Endodermal cell (in vitro differentiated cells): Measurements from ENCODE around the gene FSIP2. TPM values are rescaled to one million over a fixed set of nuclear protein-coding genes. Genes with fewer than 3 reads are reported as not detected.

ENCODE experiments used
- DNase-seq: peaks from one replicate; pipeline ENCODE4 v3.0.0-alpha.2; 2017
- H3K27ac ChIP-seq: 2 replicates; pipeline ENCODE4 v1.5.1; 2013; ENCODE audit warnings: mild to moderate bottlenecking, low read depth, low read length, moderate library complexity
- H3K27me3 ChIP-seq: 2 replicates; pipeline ENCODE4 v1.6.1; 2013; ENCODE audit warnings: mild to moderate bottlenecking, low read length, moderate library complexity; ENCODE audit not compliant: insufficient read depth, control insufficient read depth, poor library complexity, severe bottlenecking
- H3K36me3 ChIP-seq: 2 replicates; pipeline ENCODE4 v1.7.0; 2013; ENCODE audit warnings: mild to moderate bottlenecking, low read length, moderate library complexity; ENCODE audit not compliant: control insufficient read depth, insufficient read depth
- H3K4me1 ChIP-seq: one replicate; pipeline ENCODE4 v1.7.0; 2013; ENCODE audit warnings: low read length; ENCODE audit not compliant: control insufficient read depth, insufficient read depth
- H3K4me3 ChIP-seq: 2 replicates; pipeline ENCODE4 v1.5.1; 2013; ENCODE audit warnings: mild to moderate bottlenecking, low read length, moderate library complexity
- H3K9ac ChIP-seq: 2 replicates; pipeline ENCODE4 v1.6.1; 2013; ENCODE audit warnings: mild to moderate bottlenecking, low read length, moderate library complexity; ENCODE audit not compliant: poor library complexity, severe bottlenecking; ENCODE audit errors: extremely low read depth
- H3K9me3 ChIP-seq: 2 replicates; pipeline ENCODE4 v1.6.1; 2013; ENCODE audit warnings: mild to moderate bottlenecking, low read length, moderate library complexity; ENCODE audit not compliant: control insufficient read depth
- H3K27ac Mint-ChIP-seq: 2 replicates; pipeline ENCODE4 v1.8.0; 2020; ENCODE audit warnings: mixed read lengths
- H3K27me3 Mint-ChIP-seq: 2 replicates; pipeline ENCODE4 v1.8.0; 2021; ENCODE audit warnings: mild to moderate bottlenecking, mixed read lengths; ENCODE audit not compliant: insufficient read depth
- H3K36me3 Mint-ChIP-seq: 2 replicates; pipeline ENCODE4 v1.8.0; 2020; ENCODE audit warnings: low read depth, mixed read lengths
- H3K4me1 Mint-ChIP-seq: 2 replicates; pipeline ENCODE4 v1.8.0; 2020; ENCODE audit warnings: mixed read lengths
- H3K4me3 Mint-ChIP-seq: 2 replicates; pipeline ENCODE4 v1.8.0; 2020; ENCODE audit warnings: mild to moderate bottlenecking, moderate library complexity, mixed read lengths
- H3K9me3 Mint-ChIP-seq: 2 replicates; pipeline ENCODE4 v1.8.0; 2020; ENCODE audit warnings: mild to moderate bottlenecking, mixed read lengths
- CTCF ChIP-seq: fragments of 200-600 bp; sonication (generic); conservative IDR thresholded peaks from 2 replicates; pipeline ENCODE4 v1.5.0; 2021; ENCODE audit warnings: antibody characterized with exemption, mild to moderate bottlenecking
- WGBS, 2 experiments: methylation state at CpG; one replicate each; pipeline versions ENCODE4 v1.1.5 to v1.1.7; 2013; ENCODE audit warnings: missing lambda C conversion rate in 2 of 2, mixed read lengths in 1 of 2; ENCODE audit not compliant: insufficient coverage in 1 of 2, insufficient read length in 1 of 2; 5-methylcytosine and 5-hydroxymethylcytosine counted together
- total RNA-seq, 2 donors: library from RNA; stranded (reverse); fragmentation: NEBNext Ultra II Directional in 1 of 2; extraction: Animal tissue kit (Norgen Biotek cat#: 25700) in 1 of 2; gene quantifications; 2 replicates in 1 of 2; 3 replicates in 1 of 2; pipeline ENCODE4 v1.2.1, GENCODE V29; 2021

FSIP2 gene
- total RNA-seq, 2 donors from 2014 or later, result 6.7 to 8.7 TPM

- Mint-ChIP-seq H3K4me1 (peaks cover 2% of the 10 kb centered on the region), H3K27me3 (no peaks in the 10 kb centered on the region), H3K4me3 (no peak overlapping the region), H3K9me3 (no peaks in the 10 kb centered on the region), H3K27ac (no peak overlapping the region), H3K36me3 (no peaks in the 10 kb centered on the region)
- WGBS, 2 experiments, result 92 to 96% methylated on average over 3 of the region's 3 CpGs
- TF ChIP-seq CTCF, result no peak
- Histone ChIP-seq H3K36me3 (no peaks in the 10 kb centered on the region), H3K27me3 (no peaks in the 10 kb centered on the region), H3K4me3 (no peak overlapping the region), H3K9me3 (peaks cover 6% of the 10 kb centered on the region), H3K9ac (no peak overlapping the region), H3K27ac (no peak overlapping the region), H3K4me1 (no peaks in the 10 kb centered on the region)
- DNase-seq, result no peak
Measured at GRCh38 chr2:185821467-185821866, 82.9 kb downstream of the FSIP2 start.

- Mint-ChIP-seq H3K36me3 (no peaks in the 10 kb centered on the region), H3K27ac (no peak overlapping the region), H3K9me3 (no peaks in the 10 kb centered on the region), H3K4me1 (peaks cover 4% of the 10 kb centered on the region), H3K27me3 (no peaks in the 10 kb centered on the region), H3K4me3 (no peak overlapping the region)
- Histone ChIP-seq H3K27ac (no peak overlapping the region), H3K4me1 (no peaks in the 10 kb centered on the region), H3K9ac (no peak overlapping the region), H3K9me3 (no peaks in the 10 kb centered on the region), H3K36me3 (no peaks in the 10 kb centered on the region), H3K27me3 (no peaks in the 10 kb centered on the region), H3K4me3 (no peak overlapping the region)
- WGBS, 2 experiments, result 94% methylated on average over 2 of the region's 2 CpGs; no CpG with 5 or more reads in 1 of the 2 experiments
- DNase-seq, result no peak
- TF ChIP-seq CTCF, result no peak
Measured at GRCh38 chr2:185823773-185824172, 85.2 kb downstream of the FSIP2 start.

- Histone ChIP-seq H3K4me1 (no peaks in the 10 kb centered on the region), H3K27ac (no peak overlapping the region), H3K27me3 (no peaks in the 10 kb centered on the region), H3K4me3 (no peak overlapping the region), H3K9me3 (no peaks in the 10 kb centered on the region), H3K36me3 (no peaks in the 10 kb centered on the region), H3K9ac (no peak overlapping the region)
- H3K4me1 Mint-ChIP-seq, result peaks cover 16% of the 10 kb centered on the region
- no peak overlapping the region for H3K4me3 Mint-ChIP-seq
- H3K9me3 Mint-ChIP-seq, result no peaks in the 10 kb centered on the region
- H3K27me3 Mint-ChIP-seq, result no peaks in the 10 kb centered on the region
- no peaks in the 10 kb centered on the region for H3K36me3 Mint-ChIP-seq
- H3K27ac Mint-ChIP-seq, result no peak overlapping the region
- no peak for DNase-seq
- TF ChIP-seq CTCF, result no peak
Measured at GRCh38 chr2:185825557-185825956, 87.0 kb downstream of the FSIP2 start.
